CD4-positive, alpha-beta T cell (primary cell): ENCODE measurements around the gene CPZ. TPM values are rescaled to one million over a fixed set of nuclear protein-coding genes. Genes with fewer than 3 reads are reported as not detected.

ENCODE experiments used
- ATAC-seq: fragments of 200-7000 bp; cut with Tn5 transposase; one replicate; pipeline ENCODE4 v1.10.0; 2022; ENCODE audit warnings: mild to moderate bottlenecking; ENCODE audit not compliant: poor library complexity
- CTCF ChIA-PET: fragments of 350-600 bp; sonication (Branson Sonifier 250); formaldehyde crosslinking; loops from one replicate; lab custom pipeline; 2021; ENCODE audit warnings: antibody characterized with exemption, inconsistent platforms; lab: Charles Lee
- POLR2A ChIA-PET: fragments of 350-600 bp; sonication (Branson Sonifier 250); formaldehyde crosslinking; loops from one replicate; lab custom pipeline; 2021; ENCODE audit warnings: antibody characterized with exemption, inconsistent platforms; lab: Charles Lee
- DNase-seq, 14 experiments: peaks; one replicate each; pipeline ENCODE4 v3.0.0-alpha.2; 2013 to 2020; ENCODE audit warnings: mixed read lengths in 2 of 14
- H3K27ac ChIP-seq, 2 donors: one replicate each; pipeline versions ENCODE4 v1.5.1 to v1.7.0; 2013; ENCODE audit warnings: low read length in 2 of 2, low read depth in 1 of 2, mild to moderate bottlenecking in 1 of 2
- H3K27me3 ChIP-seq, 2 experiments: 1 replicate in 1 of 2; 2 replicates in 1 of 2; pipeline versions ENCODE4 v1.6.1 to v1.7.0; 2013; ENCODE audit warnings: low read length in 2 of 2, control low read depth in 1 of 2, mild to moderate bottlenecking in 1 of 2, moderate library complexity in 1 of 2; ENCODE audit not compliant: insufficient read depth in 2 of 2, control insufficient read depth in 1 of 2
- H3K36me3 ChIP-seq: one replicate; pipeline ENCODE4 v1.6.1; 2013; ENCODE audit warnings: low read length, control low read depth; ENCODE audit not compliant: insufficient read depth
- H3K4me1 ChIP-seq: one replicate; pipeline ENCODE4 v1.6.1; 2013; ENCODE audit warnings: low read length, control low read depth; ENCODE audit not compliant: insufficient read depth
- H3K4me3 ChIP-seq: one replicate; pipeline ENCODE4 v1.5.1; 2013; ENCODE audit warnings: mild to moderate bottlenecking, low read length, moderate library complexity
- H3K9me3 ChIP-seq, 2 experiments: 1 replicate in 1 of 2; 2 replicates in 1 of 2; pipeline versions ENCODE4 v1.6.1 to v1.7.0; 2013; ENCODE audit warnings: low read length in 2 of 2, mild to moderate bottlenecking in 2 of 2, control low read depth in 1 of 2, moderate library complexity in 1 of 2; ENCODE audit not compliant: control insufficient read depth in 1 of 2, insufficient read depth in 1 of 2
- H3K27ac Mint-ChIP-seq: one replicate; pipeline ENCODE4 v1.8.0; 2020; ENCODE audit warnings: mixed read lengths
- H3K27me3 Mint-ChIP-seq: one replicate; pipeline ENCODE4 v1.8.0; 2021; ENCODE audit warnings: mixed read lengths
- H3K36me3 Mint-ChIP-seq: one replicate; pipeline ENCODE4 v1.8.0; 2021; ENCODE audit warnings: low read depth, mixed read lengths
- H3K4me1 Mint-ChIP-seq: one replicate; pipeline ENCODE4 v1.8.0; 2021; ENCODE audit warnings: low read depth, mixed read lengths
- H3K4me3 Mint-ChIP-seq: one replicate; pipeline ENCODE4 v1.8.0; 2020; ENCODE audit warnings: mild to moderate bottlenecking, mixed read lengths
- H3K9me3 Mint-ChIP-seq: one replicate; pipeline ENCODE4 v1.8.0; 2020; ENCODE audit warnings: mixed read lengths
- CTCF ChIP-seq: fragments of 200-600 bp; IDR thresholded peaks from one replicate; pipeline ENCODE4 v1.8.0; 2022; ENCODE audit warnings: antibody characterized with exemption, mild to moderate bottlenecking
- intact Hi-C, 2 experiments: fragments of 100-400 bp; cut with DNase I in 1 of 2; cut with micrococcal nuclease in 1 of 2; formaldehyde crosslinking; loops; one replicate each; pipeline versions ENCODE4 v1.15.1 to v1.9.0; 2023 to 2025; cut with DNase I, micrococcal nuclease
- total RNA-seq, 174 experiments: library from RNA in 2 of 174; stranded (reverse) in 2 of 174; gene quantifications; one replicate each; pipeline ENCODE4 v1.2.3 and lab custom pipeline; 2021 to 2026

Gene CPZ
- total RNA-seq, 2 experiments from 2014 or later = not detected

- Histone ChIP-seq H3K9me3 (peaks cover 0 to 3% of the 10 kb centered on the region in 2 experiments), H3K27me3 (no peaks in the 10 kb centered on the region), H3K36me3 (no peaks in the 10 kb centered on the region), H3K4me1 (peaks cover 6% of the 10 kb centered on the region), H3K27ac (no peak overlapping the region), H3K4me3 (no peak overlapping the region)
- H3K36me3 Mint-ChIP-seq = no peaks in the 10 kb centered on the region
- no peaks in the 10 kb centered on the region for H3K4me1 Mint-ChIP-seq
- H3K9me3 Mint-ChIP-seq = no peaks in the 10 kb centered on the region
- ChIA-PET CTCF (interaction anchor here (0.9 kb wide), 1 partner anchor 10 kb away, joined by 3 read pairs; no protein-coding TSS in a partner anchor), POLR2A (no interaction called here)
- ATAC-seq (no peak), DNase-seq (no peak)
- no peak overlapping the region for H3K27ac Mint-ChIP-seq
- H3K27me3 Mint-ChIP-seq = peaks cover 14% of the 10 kb centered on the region
- no peak for TF ChIP-seq CTCF
- intact Hi-C loops = loop anchor here in 1 of 2 experiments (10.0 kb wide), 1 partner anchor 308 kb away; no protein-coding TSS in a partner anchor
- no peak overlapping the region for H3K4me3 Mint-ChIP-seq
Observed at GRCh38 chr4:8606966-8607365, 14.4 kb downstream of the CPZ start.

- Histone ChIP-seq H3K9me3 (no peaks in the 10 kb centered on the region), H3K36me3 (no peaks in the 10 kb centered on the region), H3K27me3 (no peaks in the 10 kb centered on the region), H3K4me1 (peaks cover 6% of the 10 kb centered on the region), H3K27ac (no peak overlapping the region), H3K4me3 (no peak overlapping the region)
- no peaks in the 10 kb centered on the region for H3K36me3 Mint-ChIP-seq
- TF ChIP-seq CTCF = peak; percentile 87
- H3K27ac Mint-ChIP-seq = no peak overlapping the region
- no peak overlapping the region for H3K4me3 Mint-ChIP-seq
- POLR2A ChIA-PET = no interaction called here
- H3K9me3 Mint-ChIP-seq = no peaks in the 10 kb centered on the region
- DNase-seq (peak in 11 of 14 experiments; percentile 5 to 55 (median 22)), ATAC-seq (no peak)
- intact Hi-C loops = loop anchor here in 1 of 2 experiments (10.0 kb wide), 1 partner anchor 307 kb away; no protein-coding TSS in a partner anchor
- peaks cover 14% of the 10 kb centered on the region for H3K27me3 Mint-ChIP-seq
- no peaks in the 10 kb centered on the region for H3K4me1 Mint-ChIP-seq
- CTCF ChIA-PET = interaction anchor here (0.9 kb wide), 1 partner anchor 9 kb away, joined by 3 read pairs; no protein-coding TSS in a partner anchor
Observed at GRCh38 chr4:8607603-8608481, 15.3 kb downstream of the CPZ start.

- no peak for ATAC-seq
- no peak for TF ChIP-seq CTCF
- Mint-ChIP-seq H3K36me3 (no peaks in the 10 kb centered on the region), H3K4me3 (no peak overlapping the region), H3K9me3 (no peaks in the 10 kb centered on the region), H3K27ac (no peak overlapping the region), H3K4me1 (no peaks in the 10 kb centered on the region), H3K27me3 (peaks cover 14% of the 10 kb centered on the region)
- no peaks in the 10 kb centered on the region for H3K36me3 ChIP-seq
- DNase-seq = no peak
- CTCF ChIA-PET = no interaction called here
- intact Hi-C loops = loop anchor here in 1 of 2 experiments (10.0 kb wide), 1 partner anchor 306 kb away; no protein-coding TSS in a partner anchor
- H3K4me1 ChIP-seq = peaks cover 6% of the 10 kb centered on the region
- no peak overlapping the region for H3K27ac ChIP-seq
- POLR2A ChIA-PET = no interaction called here
- no peak overlapping the region for H3K4me3 ChIP-seq
- no peaks in the 10 kb centered on the region for H3K9me3 ChIP-seq
- H3K27me3 ChIP-seq = no peaks in the 10 kb centered on the region
Observed at GRCh38 chr4:8608714-8609391, 16.3 kb downstream of the CPZ start.
